Adrenal gland (tissue), 12 donors: ENCODE results near the gene MIEF1. TPM values are rescaled to one million over a fixed set of nuclear protein-coding genes. Genes with fewer than 3 reads are reported as not detected.

Experiments
- DNase-seq, 7 donors: peaks; one replicate each; pipeline ENCODE4 v3.0.0-alpha.2; 2019 to 2020
- H3K27ac ChIP-seq, 5 donors: fragments of 200-600 bp; sonication (generic) in 4 of 5; 1 replicate in 3 of 5; 2 replicates in 2 of 5; pipeline versions ENCODE4 v1.5.1 to v1.8.0; 2016 to 2020; ENCODE audit warnings: mild to moderate bottlenecking in 1 of 5
- H3K27me3 ChIP-seq: fragments of 200-600 bp; 2 replicates; pipeline ENCODE4 v1.8.0; 2021
- H3K36me3 ChIP-seq, 2 donors: fragments of 200-600 bp; replicated peaks in 1 of 2; 1 replicate in 1 of 2; 2 replicates in 1 of 2; pipeline versions ENCODE4 v1.5.1 to v1.8.0; 2018 to 2022
- H3K4me1 ChIP-seq, 2 donors: fragments of 200-600 bp; replicated peaks in 1 of 2; 1 replicate in 1 of 2; 2 replicates in 1 of 2; pipeline versions ENCODE4 v1.5.1 to v1.8.0; 2018 to 2021
- H3K4me3 ChIP-seq, 4 donors: fragments of 200-600 bp; sonication (generic) in 3 of 4; one replicate each; pipeline ENCODE4 v1.5.1; 2016 to 2018
- H3K9me3 ChIP-seq, 3 donors: fragments of 200-600 bp; sonication (generic) in 1 of 3; replicated peaks in 1 of 3; 1 replicate in 2 of 3; 2 replicates in 1 of 3; pipeline versions ENCODE4 v1.5.1 to v1.8.0; 2016 to 2021
- CTCF ChIP-seq, 6 experiments: fragments of 450-650 bp in 4 of 6; fragments of 200-600 bp in 2 of 6; sonication (generic) in 1 of 6; IDR thresholded peaks; 1 replicate in 5 of 6; 2 replicates in 1 of 6; pipeline versions ENCODE4 v1.5.1 to v1.8.0; 2016 to 2021; ENCODE audit warnings: antibody characterized with exemption in 6 of 6, mild to moderate bottlenecking in 2 of 6, moderate library complexity in 1 of 6
- POLR2A ChIP-seq, 2 donors: fragments of 450-650 bp; IDR thresholded peaks; one replicate each; pipeline ENCODE4 v1.6.1; 2017; ENCODE audit warnings: antibody characterized with exemption in 2 of 2, mild to moderate bottlenecking in 2 of 2, moderate library complexity in 1 of 2
- WGBS, 4 donors: extraction: QIAGEN DNeasy Blood & Tissue Kit in 2 of 4; methylation state at CpG; one replicate each; pipeline versions ENCODE4 v1.1.5 to v1.1.7; 2013 to 2017; 5-methylcytosine and 5-hydroxymethylcytosine counted together
- intact Hi-C, 2 donors: fragments of 100-400 bp; cut with DNase I; formaldehyde crosslinking; loops; one replicate each; pipeline versions ENCODE4 v1.14.1 to v1.15.0; 2022 to 2023
- polyA plus RNA-seq, 3 donors: library from polyadenylated mRNA; stranded (reverse); fragments of 200-250 nt in 2 of 3; fragments of 350-450 nt in 1 of 3; fragmentation: Illumina TruSeq in 1 of 3; extraction: RNeasy Lipid Tissue Mini Kit (QIAGEN cat#74804) in 1 of 3; gene quantifications; one replicate each; pipeline ENCODE4 v1.2.3, GENCODE V29; 2013 to 2014
- total RNA-seq, 9 donors: library from RNA; depleted of rRNA in 4 of 9; stranded (reverse); fragments of >200 nt in 4 of 9; fragments of 120-200 nt in 1 of 9; fragmentation: NEBNext Ultra II Directional in 1 of 9; extraction: Animal tissue kit (Norgen Biotek cat#: 25700) in 1 of 9; gene quantifications; one replicate each; pipeline versions ENCODE4 v1.1.0 to v1.2.4, GENCODE V29; 2013 to 2023
- donor health status: healthy with polysubstance abuse.
- donor health status: Bipolar disorder and iron deficiency.
- donor health status: DM: yes; HTN: yes; CAD: no.
- donor health status: DM: no; HTN: no; CAD: no.
- donor health status: DM: no; HTN: no; CAD: no.
- donor health status: DM: yes; HTN: yes; CAD: no.

The MIEF1 gene
- total and polyA plus RNA-seq, 12 donors, result 5.1 to 44.2 (median 26.7) TPM

GRCh38 chr22:39546889-39547586 lies 44.9 kb downstream of the MIEF1 start:
- WGBS, 4 donors, result 27 to 44% (median 36%) methylated on average over 5 of the region's 5 CpGs
- Histone ChIP-seq H3K27ac (no peak overlapping the region), H3K9me3 (no peaks in the 10 kb centered on the region), H3K4me1 (no peaks in the 10 kb centered on the region), H3K36me3 (no peaks in the 10 kb centered on the region), H3K4me3 (no peak overlapping the region), H3K27me3 (peaks cover 3% of the 10 kb centered on the region)
- peak in 1 of 7 donors; percentile 45 for DNase-seq
- intact Hi-C loops, result no loop called here
- TF ChIP-seq POLR2A (IDR thresholded peaks at IDR 0.05), result no peak
- no peak for TF ChIP-seq CTCF (IDR thresholded peaks at IDR 0.05)

- no peaks in the 10 kb centered on the region for H3K36me3 ChIP-seq
- no peak for DNase-seq
- intact Hi-C loops, result no loop called here
- no peak for TF ChIP-seq POLR2A (IDR thresholded peaks at IDR 0.05)
- no peak for TF ChIP-seq CTCF (IDR thresholded peaks at IDR 0.05)
- H3K27ac ChIP-seq, result no peak overlapping the region
- no peak overlapping the region for H3K4me3 ChIP-seq
- H3K27me3 ChIP-seq, result peaks cover 3% of the 10 kb centered on the region
- no peaks in the 10 kb centered on the region for H3K9me3 ChIP-seq
- WGBS, 4 donors, result 22 to 37% (median 28%) methylated on average over 2 of the region's 2 CpGs
- H3K4me1 ChIP-seq, result no peaks in the 10 kb centered on the region
Observed at GRCh38 chr22:39547587-39547947, 45.5 kb downstream of the MIEF1 start.

GRCh38 chr22:39553429-39553828 lies 51.3 kb downstream of the MIEF1 start:
- peaks cover 0 to 9% of the 10 kb centered on the region in 2 donors for H3K4me1 ChIP-seq
- WGBS, 4 donors, result 67 to 83% (median 75%) methylated on average over 3 of the region's 3 CpGs
- intact Hi-C loops, result loop anchor here in 1 of 2 donors (5.0 to 10.0 kb wide), 2 partner anchors 251 to 469 kb away; no protein-coding TSS in a partner anchor
- no peaks in the 10 kb centered on the region for H3K9me3 ChIP-seq
- no peak overlapping the region for H3K4me3 ChIP-seq
- TF ChIP-seq CTCF (IDR thresholded peaks at IDR 0.05), result no peak
- TF ChIP-seq POLR2A (IDR thresholded peaks at IDR 0.05), result no peak
- no peak overlapping the region for H3K27ac ChIP-seq
- DNase-seq, result no peak
- peaks cover 5% of the 10 kb centered on the region for H3K27me3 ChIP-seq
- H3K36me3 ChIP-seq, result no peaks in the 10 kb centered on the region

- peaks cover 5% of the 10 kb centered on the region for H3K27me3 ChIP-seq
- peaks cover 0 to 10% of the 10 kb centered on the region in 2 donors for H3K4me1 ChIP-seq
- 58 to 74% (median 67%) methylated on average over 3 of the region's 3 CpGs for WGBS, 4 donors
- no peak for TF ChIP-seq CTCF (IDR thresholded peaks at IDR 0.05)
- TF ChIP-seq POLR2A (IDR thresholded peaks at IDR 0.05), result no peak
- no peaks in the 10 kb centered on the region for H3K9me3 ChIP-seq
- no peak overlapping the region for H3K27ac ChIP-seq
- no peak overlapping the region for H3K4me3 ChIP-seq
- H3K36me3 ChIP-seq, result no peaks in the 10 kb centered on the region
- intact Hi-C loops, result loop anchor here in 1 of 2 donors (5.0 to 10.0 kb wide), 2 partner anchors 251 to 468 kb away; no protein-coding TSS in a partner anchor
- DNase-seq, result no peak
Observed at GRCh38 chr22:39554151-39554550, 52.1 kb downstream of the MIEF1 start.
